DND-41 (cell line): Measurements from ENCODE around the gene KCNQ5.

Experiments used
- EZH2 ChIP-seq: IDR thresholded peaks from 3 replicates; pipeline ENCODE4 v1.6.1; 2012; ENCODE audit warnings: borderline replicate concordance, low read depth, mild to moderate bottlenecking, moderate library complexity, low read length, inconsistent platforms; ENCODE audit not compliant: severe bottlenecking
- TF ChIP-seq, protein P1 (sequence below): IDR thresholded peaks from 2 replicates; pipeline ENCODE4 v1.5.1; 2012; ENCODE audit warnings: borderline replicate concordance, low read length, moderate library complexity, mild to moderate bottlenecking; ENCODE audit not compliant: poor library complexity, severe bottlenecking; ENCODE audit errors: extremely low read depth

DNA sequence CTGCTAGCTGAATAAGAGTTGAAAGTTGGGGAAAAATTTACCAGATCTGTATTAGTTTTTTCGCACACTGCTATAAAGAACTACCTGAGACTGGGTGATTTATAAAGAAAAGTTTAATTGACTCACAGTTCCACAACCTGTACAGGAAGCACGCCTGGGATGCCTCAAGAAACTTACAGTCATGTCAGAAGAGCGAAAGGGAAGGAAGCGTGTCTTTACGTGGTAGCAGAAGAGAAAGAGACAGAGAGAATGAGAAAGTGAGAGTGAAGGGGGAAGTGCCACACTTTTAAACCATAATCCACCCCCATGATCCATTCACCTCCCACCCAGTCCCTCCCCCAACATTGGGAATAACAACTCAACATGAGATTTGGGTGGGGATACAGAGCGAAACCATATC, 523.8 kb downstream of the KCNQ5 start:
- TF ChIP-seq, protein P1, sequence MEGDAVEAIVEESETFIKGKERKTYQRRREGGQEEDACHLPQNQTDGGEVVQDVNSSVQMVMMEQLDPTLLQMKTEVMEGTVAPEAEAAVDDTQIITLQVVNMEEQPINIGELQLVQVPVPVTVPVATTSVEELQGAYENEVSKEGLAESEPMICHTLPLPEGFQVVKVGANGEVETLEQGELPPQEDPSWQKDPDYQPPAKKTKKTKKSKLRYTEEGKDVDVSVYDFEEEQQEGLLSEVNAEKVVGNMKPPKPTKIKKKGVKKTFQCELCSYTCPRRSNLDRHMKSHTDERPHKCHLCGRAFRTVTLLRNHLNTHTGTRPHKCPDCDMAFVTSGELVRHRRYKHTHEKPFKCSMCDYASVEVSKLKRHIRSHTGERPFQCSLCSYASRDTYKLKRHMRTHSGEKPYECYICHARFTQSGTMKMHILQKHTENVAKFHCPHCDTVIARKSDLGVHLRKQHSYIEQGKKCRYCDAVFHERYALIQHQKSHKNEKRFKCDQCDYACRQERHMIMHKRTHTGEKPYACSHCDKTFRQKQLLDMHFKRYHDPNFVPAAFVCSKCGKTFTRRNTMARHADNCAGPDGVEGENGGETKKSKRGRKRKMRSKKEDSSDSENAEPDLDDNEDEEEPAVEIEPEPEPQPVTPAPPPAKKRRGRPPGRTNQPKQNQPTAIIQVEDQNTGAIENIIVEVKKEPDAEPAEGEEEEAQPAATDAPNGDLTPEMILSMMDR, result no peak
- TF ChIP-seq EZH2, result no peak
